Measurements from ENCODE around the gene ACTA2.

ACTA2 gene

GRCh38 chr10:88913127-88913526 is 39.4 kb downstream of the ACTA2 start:
- H2AFZ ChIP-seq (ENCODE audit: low read length) = no peak overlapping the region
- H4K20me1 ChIP-seq (ENCODE audit: insufficient read depth, low read length) = no peaks in the 10 kb centered on the region
- H3K4me1 ChIP-seq (ENCODE audit: insufficient read depth, low read length, severe bottlenecking) = no peaks in the 10 kb centered on the region
- no peak overlapping the region for H3K4me2 ChIP-seq (ENCODE audit: low read length)
- no peak overlapping the region for H3K9ac ChIP-seq (ENCODE audit: low read length)
- no peaks in the 10 kb centered on the region for H3K9me3 ChIP-seq (ENCODE audit: low read length)
- no peaks in the 10 kb centered on the region for H3K79me2 ChIP-seq (ENCODE audit: insufficient read depth, low read length)
- no peaks in the 10 kb centered on the region for H3K27me3 ChIP-seq (ENCODE audit: insufficient read depth, low read length)
- H3K27ac ChIP-seq (ENCODE audit: low read depth, low read length, poor library complexity, severe bottlenecking) = no peak overlapping the region
- H3F3A ChIP-seq (ENCODE audit: insufficient read depth, low read length) = no peaks in the 10 kb centered on the region
- H3K9me2 ChIP-seq (ENCODE audit: low read depth, low read length) = no peaks in the 10 kb centered on the region
- TF ChIP-seq EZH2 (IDR thresholded peaks at IDR 0.05; ENCODE audit: borderline replicate concordance, low read length) = no peak
- no peak for TF ChIP-seq CTCF (IDR thresholded peaks at IDR 0.05; ENCODE audit: low read length)
- no peak overlapping the region for H3K4me3 ChIP-seq (ENCODE audit: low read depth, low read length, poor library complexity, severe bottlenecking)
- H3K36me3 ChIP-seq (ENCODE audit: insufficient read depth, low read length) = peaks cover 4% of the 10 kb centered on the region; the same call in 1 of the 2 replicates

DNA sequence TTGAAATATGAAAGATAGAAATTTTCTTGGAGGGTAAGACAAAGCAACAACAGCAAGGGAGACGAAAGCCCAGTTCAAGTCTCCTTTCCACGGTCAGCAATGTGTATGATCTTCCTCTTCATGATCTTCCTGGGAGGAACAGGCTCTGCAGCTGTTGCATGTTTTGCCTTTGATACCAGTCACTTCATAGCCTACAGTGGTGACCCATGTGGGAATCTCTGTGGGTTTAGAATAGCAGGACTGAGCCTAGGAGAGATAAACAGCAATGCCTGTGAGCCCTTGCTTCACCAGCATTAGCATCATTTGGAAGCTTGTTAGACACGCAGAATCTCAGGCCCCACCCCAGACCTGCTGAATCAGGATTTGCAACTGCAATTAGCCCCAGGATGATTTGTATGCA is 40.7 kb downstream of the ACTA2 start:
- no peak overlapping the region for H3K27ac ChIP-seq (ENCODE audit: low read depth, low read length, poor library complexity, severe bottlenecking)
- H3K79me2 ChIP-seq (ENCODE audit: insufficient read depth, low read length) = no peaks in the 10 kb centered on the region

DNA sequence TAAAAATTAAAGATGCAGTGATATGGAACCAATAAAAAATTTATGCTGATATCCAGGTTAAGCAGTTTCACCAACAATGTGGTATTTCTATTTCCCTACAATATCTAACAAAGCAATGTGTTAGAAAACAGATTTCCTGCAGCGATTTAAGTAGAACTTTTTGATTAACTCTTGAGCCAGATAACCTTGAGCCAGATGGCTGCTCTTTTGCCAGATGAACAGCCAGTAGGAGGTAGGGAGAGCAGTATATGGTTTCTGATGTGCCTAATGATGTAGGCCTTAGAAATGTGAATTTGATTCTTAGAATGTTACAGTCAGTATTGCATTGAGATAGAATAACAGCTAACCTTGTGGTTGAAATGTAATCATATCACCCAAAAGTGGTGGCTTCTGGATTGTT is 41.5 kb downstream of the ACTA2 start:
- no peak overlapping the region for H3K4me2 ChIP-seq (ENCODE audit: low read length)
- TF ChIP-seq EZH2 (IDR thresholded peaks at IDR 0.05; ENCODE audit: borderline replicate concordance, low read length) (no peak), CTCF (IDR thresholded peaks at IDR 0.05; ENCODE audit: low read length) (no peak)
- H4K20me1 ChIP-seq (ENCODE audit: insufficient read depth, low read length) = no peaks in the 10 kb centered on the region
- H3K4me3 ChIP-seq (ENCODE audit: low read depth, low read length, poor library complexity, severe bottlenecking) = no peak overlapping the region
- no peaks in the 10 kb centered on the region for H3F3A ChIP-seq (ENCODE audit: insufficient read depth, low read length)
- H3K27me3 ChIP-seq (ENCODE audit: insufficient read depth, low read length) = no peaks in the 10 kb centered on the region
- no peak overlapping the region for H3K9ac ChIP-seq (ENCODE audit: low read length)
- no peaks in the 10 kb centered on the region for H3K4me1 ChIP-seq (ENCODE audit: insufficient read depth, low read length, severe bottlenecking)
- H2AFZ ChIP-seq (ENCODE audit: low read length) = no peak overlapping the region
- peaks cover 4% of the 10 kb centered on the region; the same call in 1 of the 2 replicates for H3K36me3 ChIP-seq (ENCODE audit: insufficient read depth, low read length)
- no peak overlapping the region for H3K27ac ChIP-seq (ENCODE audit: low read depth, low read length, poor library complexity, severe bottlenecking)
- no peaks in the 10 kb centered on the region for H3K9me2 ChIP-seq (ENCODE audit: low read depth, low read length)
- no peaks in the 10 kb centered on the region for H3K79me2 ChIP-seq (ENCODE audit: insufficient read depth, low read length)
- H3K9me3 ChIP-seq (ENCODE audit: low read length) = no peaks in the 10 kb centered on the region

More for the DNA sequence above, 40.7 kb downstream of the ACTA2 start:
- Histone ChIP-seq H4K20me1 (ENCODE audit: insufficient read depth, low read length) (no peaks in the 10 kb centered on the region), H3K9me3 (ENCODE audit: low read length) (no peaks in the 10 kb centered on the region), H3K27me3 (ENCODE audit: insufficient read depth, low read length) (no peaks in the 10 kb centered on the region), H3F3A (ENCODE audit: insufficient read depth, low read length) (no peaks in the 10 kb centered on the region), H3K4me2 (ENCODE audit: low read length) (no peak overlapping the region), H3K4me3 (ENCODE audit: low read depth, low read length, poor library complexity, severe bottlenecking) (no peak overlapping the region), H3K9ac (ENCODE audit: low read length) (no peak overlapping the region), H3K4me1 (ENCODE audit: insufficient read depth, low read length, severe bottlenecking) (no peaks in the 10 kb centered on the region), H2AFZ (ENCODE audit: low read length) (no peak overlapping the region), H3K36me3 (ENCODE audit: insufficient read depth, low read length) (peaks cover 4% of the 10 kb centered on the region; the same call in 1 of the 2 replicates), H3K9me2 (ENCODE audit: low read depth, low read length) (no peaks in the 10 kb centered on the region)
- TF ChIP-seq CTCF (IDR thresholded peaks at IDR 0.05; ENCODE audit: low read length) (no peak), EZH2 (IDR thresholded peaks at IDR 0.05; ENCODE audit: borderline replicate concordance, low read length) (no peak)
